Measurements from ENCODE around the gene UVSSA.

The UVSSA gene

GRCh38 chr4:1379351-1379781 lies 32.4 kb downstream of the UVSSA start:
- no peak overlapping the region for H3K4me3 ChIP-seq (ENCODE audit: low read depth, low read length)
- TF ChIP-seq MYC (IDR thresholded peaks at IDR 0.05; ENCODE audit: low read depth, low read length) (no peak), MAX (IDR thresholded peaks at IDR 0.05; ENCODE audit: low read depth, low read length) (no peak), CTCF (IDR thresholded peaks at IDR 0.05; ENCODE audit: low read depth, low read length) (no peak), POLR2A (IDR thresholded peaks at IDR 0.05; ENCODE audit: extremely low read depth, insufficient read length) (no peak)

GRCh38 chr4:1379801-1380331 lies 32.9 kb downstream of the UVSSA start:
- DNase-seq (ENCODE audit: low read depth), result no peak
- TF ChIP-seq CTCF (IDR thresholded peaks at IDR 0.05; ENCODE audit: low read depth, low read length) (no peak), MAX (IDR thresholded peaks at IDR 0.05; ENCODE audit: low read depth, low read length) (no peak), POLR2A (IDR thresholded peaks at IDR 0.05; ENCODE audit: extremely low read depth, insufficient read length) (no peak), MYC (IDR thresholded peaks at IDR 0.05; ENCODE audit: low read depth, low read length) (no peak)
- no peak overlapping the region for H3K4me3 ChIP-seq (ENCODE audit: low read depth, low read length)

More at GRCh38 chr4:1379351-1379781, 32.4 kb downstream of the UVSSA start:
- DNase-seq (ENCODE audit: low read depth), result no peak

- no peak overlapping the region for H3K4me3 ChIP-seq (ENCODE audit: low read depth, low read length)
- TF ChIP-seq MYC (IDR thresholded peaks at IDR 0.05; ENCODE audit: low read depth, low read length) (no peak), MAX (IDR thresholded peaks at IDR 0.05; ENCODE audit: low read depth, low read length) (no peak), CTCF (IDR thresholded peaks at IDR 0.05; ENCODE audit: low read depth, low read length) (no peak), POLR2A (IDR thresholded peaks at IDR 0.05; ENCODE audit: extremely low read depth, insufficient read length) (no peak)
- no peak for DNase-seq (ENCODE audit: low read depth)
Observed at GRCh38 chr4:1380368-1381151, 33.6 kb downstream of the UVSSA start.

- TF ChIP-seq MAX (IDR thresholded peaks at IDR 0.05; ENCODE audit: low read depth, low read length) (no peak), MYC (IDR thresholded peaks at IDR 0.05; ENCODE audit: low read depth, low read length) (no peak), CTCF (IDR thresholded peaks at IDR 0.05; ENCODE audit: low read depth, low read length) (no peak)
- no peak for DNase-seq (ENCODE audit: low read depth)
- no peak overlapping the region for H3K4me3 ChIP-seq (ENCODE audit: low read depth, low read length)
Observed at GRCh38 chr4:1381181-1381621, 34.2 kb downstream of the UVSSA start.

GRCh38 chr4:1381944-1382541 lies 35.0 kb downstream of the UVSSA start:
- no peak for DNase-seq (ENCODE audit: low read depth)

More at GRCh38 chr4:1381944-1382541, 35.0 kb downstream of the UVSSA start:
- TF ChIP-seq POLR2A (IDR thresholded peaks at IDR 0.05; ENCODE audit: extremely low read depth, insufficient read length), result no peak
- TF ChIP-seq CTCF (IDR thresholded peaks at IDR 0.05; ENCODE audit: low read depth, low read length), result no peak
- no peak for TF ChIP-seq MAX (IDR thresholded peaks at IDR 0.05; ENCODE audit: low read depth, low read length)
- TF ChIP-seq MYC (IDR thresholded peaks at IDR 0.05; ENCODE audit: low read depth, low read length), result no peak
- no peak overlapping the region for H3K4me3 ChIP-seq (ENCODE audit: low read depth, low read length)

Data from NB4 (cell line).